HAP-1 (cell line): ENCODE results near the gene DPH2.

Experiments
- DNase-seq, 2 experiments: peaks; one replicate each; pipeline ENCODE4 v3.0.0-alpha.2; 2016 to 2020; ENCODE audit warnings: low spot score in 2 of 2
- H3K27me3 ChIP-seq: fragments of 250-450 bp; sonication (Bioruptor Pico); 2 replicates; pipeline ENCODE4 v1.5.1; 2020; ENCODE audit warnings: low read depth, mild to moderate bottlenecking, moderate library complexity
- H3K36me3 ChIP-seq: fragments of 250-450 bp; sonication (Bioruptor Pico); replicated peaks from 2 replicates; pipeline ENCODE4 v1.5.1; 2020; ENCODE audit warnings: mild to moderate bottlenecking
- H3K4me1 ChIP-seq: fragments of 250-450 bp; sonication (Bioruptor Pico); 2 replicates; pipeline ENCODE4 v1.5.1; 2020; ENCODE audit warnings: mild to moderate bottlenecking
- H3K4me3 ChIP-seq: fragments of 250-450 bp; sonication (Bioruptor Pico); 2 replicates; pipeline ENCODE4 v1.5.1; 2020; ENCODE audit warnings: mild to moderate bottlenecking, moderate library complexity
- H3K9me3 ChIP-seq: fragments of 250-450 bp; sonication (Bioruptor Pico); 2 replicates; pipeline ENCODE4 v1.5.1; 2020; ENCODE audit warnings: mild to moderate bottlenecking, moderate library complexity
- in situ Hi-C: fragments of 300-500 bp; cut with MboI; formaldehyde crosslinking; loops from 3 replicates; pipeline ENCODE4 v1.14.3; 2020; ENCODE audit warnings: low sequenced_read_pairs, inconsistent platforms, mixed read lengths

The DPH2 gene

GRCh38 chr1:44016041-44016889 is 46.5 kb downstream of the DPH2 start:
- Histone ChIP-seq H3K27me3 (no peaks in the 10 kb centered on the region), H3K4me1 (no peaks in the 10 kb centered on the region), H3K4me3 (no peak overlapping the region), H3K36me3 (peaks cover 3% of the 10 kb centered on the region; the same call in 1 of the 2 replicates), H3K9me3 (no peaks in the 10 kb centered on the region)
- no peak for DNase-seq
- in situ Hi-C loops: no loop called here

GRCh38 chr1:44016890-44017400 is 47.1 kb downstream of the DPH2 start:
- no peak for DNase-seq
- Histone ChIP-seq H3K36me3 (peaks cover 3% of the 10 kb centered on the region; the same call in 1 of the 2 replicates), H3K27me3 (no peaks in the 10 kb centered on the region), H3K4me3 (no peak overlapping the region), H3K4me1 (no peaks in the 10 kb centered on the region), H3K9me3 (no peaks in the 10 kb centered on the region)
- in situ Hi-C loops: no loop called here

GRCh38 chr1:44019466-44019948 is 49.7 kb downstream of the DPH2 start:
- Histone ChIP-seq H3K4me1 (no peaks in the 10 kb centered on the region), H3K36me3 (peaks cover 3% of the 10 kb centered on the region), H3K4me3 (no peak overlapping the region), H3K27me3 (no peaks in the 10 kb centered on the region), H3K9me3 (no peaks in the 10 kb centered on the region)
- DNase-seq: no peak
- in situ Hi-C loops: no loop called here

- Histone ChIP-seq H3K9me3 (no peaks in the 10 kb centered on the region), H3K27me3 (no peaks in the 10 kb centered on the region), H3K4me1 (no peaks in the 10 kb centered on the region), H3K36me3 (peaks cover 3% of the 10 kb centered on the region), H3K4me3 (no peak overlapping the region)
- no peak for DNase-seq
- in situ Hi-C loops: no loop called here
These were observed 50.7 kb downstream of the DPH2 start for GRCh38 chr1:44020464-44020863.

DNA sequence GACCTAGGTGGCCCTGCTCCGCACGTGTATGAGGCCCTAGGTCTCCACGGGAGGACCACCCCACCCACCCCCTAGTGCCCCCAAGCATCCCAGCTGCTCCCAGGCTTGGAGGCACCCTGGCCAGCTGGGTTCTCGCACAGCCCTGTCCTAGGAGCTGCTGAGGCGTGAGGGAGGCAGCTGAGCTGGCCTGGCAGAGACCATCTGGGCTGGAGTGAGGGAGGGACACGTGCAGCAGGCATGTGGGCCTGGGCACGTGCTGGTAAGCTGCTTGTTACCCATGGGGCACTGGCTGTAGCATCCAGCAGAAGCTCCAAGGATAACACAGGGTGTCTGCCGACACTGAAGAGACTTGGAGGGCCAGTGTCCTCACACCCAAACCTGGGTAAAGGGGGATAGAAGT is 51.3 kb downstream of the DPH2 start:
- Histone ChIP-seq H3K4me1 (no peaks in the 10 kb centered on the region), H3K36me3 (peaks cover 3% of the 10 kb centered on the region), H3K4me3 (no peak overlapping the region), H3K27me3 (no peaks in the 10 kb centered on the region), H3K9me3 (no peaks in the 10 kb centered on the region)
- no peak for DNase-seq
- in situ Hi-C loops: no loop called here

- no peaks in the 10 kb centered on the region for H3K4me1 ChIP-seq
- no peak overlapping the region for H3K4me3 ChIP-seq
- H3K27me3 ChIP-seq: no peaks in the 10 kb centered on the region
- no peaks in the 10 kb centered on the region for H3K9me3 ChIP-seq
- H3K36me3 ChIP-seq: peaks cover 3% of the 10 kb centered on the region
- no peak for DNase-seq
- in situ Hi-C loops: no loop called here
These were observed 51.9 kb downstream of the DPH2 start for GRCh38 chr1:44021581-44022321.
